Endothelial cell (in vitro differentiated cells): ENCODE measurements around the gene CLUH. TPM values are rescaled to one million over a fixed set of nuclear protein-coding genes. Genes with fewer than 3 reads are reported as not detected.

Source experiments
- DNase-seq: peaks from one replicate; pipeline ENCODE4 v3.0.0; 2021; ENCODE audit warnings: low spot score
- H3K27ac Mint-ChIP-seq: one replicate; pipeline ENCODE4 v1.8.0; 2021; ENCODE audit warnings: mixed read lengths, inconsistent platforms; ENCODE audit not compliant: unreplicated experiment
- H3K27me3 Mint-ChIP-seq: one replicate; pipeline ENCODE4 v1.8.0; 2021; ENCODE audit warnings: mild to moderate bottlenecking, moderate library complexity, mixed read lengths, inconsistent platforms; ENCODE audit not compliant: unreplicated experiment
- H3K36me3 Mint-ChIP-seq: one replicate; pipeline ENCODE4 v1.8.0; 2021; ENCODE audit warnings: mild to moderate bottlenecking, low read depth, mixed read lengths, inconsistent platforms; ENCODE audit not compliant: unreplicated experiment
- H3K4me1 Mint-ChIP-seq: one replicate; pipeline ENCODE4 v1.8.0; 2021; ENCODE audit warnings: mild to moderate bottlenecking, mixed read lengths, inconsistent platforms; ENCODE audit not compliant: unreplicated experiment
- H3K4me3 Mint-ChIP-seq: one replicate; pipeline ENCODE4 v1.8.0; 2021; ENCODE audit warnings: mild to moderate bottlenecking, mixed read lengths, inconsistent platforms; ENCODE audit not compliant: unreplicated experiment
- H3K9me3 Mint-ChIP-seq: one replicate; pipeline ENCODE4 v1.8.0; 2021; ENCODE audit warnings: mixed read lengths, inconsistent platforms; ENCODE audit not compliant: unreplicated experiment
- CTCF ChIP-seq: fragments of 200-600 bp; sonication (generic); IDR thresholded peaks from one replicate; pipeline ENCODE4 v1.5.0; 2021; ENCODE audit warnings: antibody characterized with exemption; ENCODE audit not compliant: unreplicated experiment
- total RNA-seq: library from RNA; stranded (reverse); fragmentation: NEBNext Ultra II Directional; extraction: Animal tissue kit (Norgen Biotek cat#: 25700); gene quantifications from one replicate; pipeline ENCODE4 v1.2.1, GENCODE V29; 2021; ENCODE audit not compliant: unreplicated experiment

The CLUH gene
- total RNA-seq, 1 donor from 2014 or later, result 45.9 TPM

DNA sequence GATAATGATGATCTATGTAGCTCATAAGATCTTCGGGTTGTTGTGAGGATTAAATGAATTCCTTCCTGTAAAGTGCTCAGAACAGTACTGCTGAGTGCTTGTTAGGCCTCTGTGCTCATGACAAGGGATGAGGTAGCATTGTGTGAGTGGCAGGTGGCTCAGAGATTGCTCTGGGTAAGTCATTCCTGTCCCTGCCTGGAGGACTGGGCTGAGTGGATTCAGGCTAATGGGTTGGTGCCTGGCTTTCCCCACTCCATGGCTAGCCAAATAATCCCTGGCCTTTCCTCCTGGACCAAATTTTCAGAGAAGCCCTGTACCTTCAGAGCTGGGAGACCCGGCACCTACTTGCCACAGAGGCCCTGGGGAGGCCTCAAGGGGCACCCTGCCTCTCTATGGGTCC is 39.2 kb upstream of the CLUH start:
- no peak overlapping the region for H3K27ac Mint-ChIP-seq
- H3K27me3 Mint-ChIP-seq, result peaks cover 3% of the 10 kb centered on the region
- no peak for TF ChIP-seq CTCF
- H3K4me3 Mint-ChIP-seq, result peak overlapping the region; percentile 70
- H3K4me1 Mint-ChIP-seq, result peaks cover 18% of the 10 kb centered on the region
- no peaks in the 10 kb centered on the region for H3K9me3 Mint-ChIP-seq
- DNase-seq, result no peak
- H3K36me3 Mint-ChIP-seq, result no peaks in the 10 kb centered on the region

GRCh38 chr17:2749784-2750181 is 38.2 kb upstream of the CLUH start:
- Mint-ChIP-seq H3K36me3 (no peaks in the 10 kb centered on the region), H3K27ac (no peak overlapping the region), H3K4me3 (no peak overlapping the region), H3K9me3 (no peaks in the 10 kb centered on the region), H3K4me1 (peaks cover 24% of the 10 kb centered on the region), H3K27me3 (peaks cover 7% of the 10 kb centered on the region)
- peak; percentile 91 for DNase-seq
- TF ChIP-seq CTCF, result no peak

- Mint-ChIP-seq H3K4me3 (peak within 1 kb of the TSS; percentile 68), H3K36me3 (no peaks in the 10 kb centered on the region), H3K9me3 (no peaks in the 10 kb centered on the region), H3K27ac (no peak within 1 kb of the TSS), H3K27me3 (peaks cover 10% of the 10 kb centered on the region), H3K4me1 (peaks cover 25% of the 10 kb centered on the region)
- DNase-seq, result no peak
- no peak for TF ChIP-seq CTCF
Observed at GRCh38 chr17:2749058-2749783, 37.7 kb upstream of the CLUH start, which contains the start of gene CCDC92B. Gene CCDC92B (minus strand): TSS chr17:2749652. CDS start chr17:2735145, 14,507 bp downstream.

- H3K9me3 Mint-ChIP-seq, result no peaks in the 10 kb centered on the region
- peaks cover 3% of the 10 kb centered on the region for H3K36me3 Mint-ChIP-seq
- peaks cover 8% of the 10 kb centered on the region for H3K27me3 Mint-ChIP-seq
- H3K4me1 Mint-ChIP-seq, result peaks cover 17% of the 10 kb centered on the region
- H3K4me3 Mint-ChIP-seq, result peak overlapping the region; percentile 47
- TF ChIP-seq CTCF, result no peak
- peak overlapping the region; percentile 87 for H3K27ac Mint-ChIP-seq
- no peak for DNase-seq
Observed at GRCh38 chr17:2745317-2746037, 33.9 kb upstream of the CLUH start.

GRCh38 chr17:2737693-2738092 is 26.1 kb upstream of the CLUH start:
- H3K27me3 Mint-ChIP-seq, result peaks cover 6% of the 10 kb centered on the region
- no peak for DNase-seq
- peaks cover 3% of the 10 kb centered on the region for H3K36me3 Mint-ChIP-seq
- H3K9me3 Mint-ChIP-seq, result no peaks in the 10 kb centered on the region
- no peak overlapping the region for H3K27ac Mint-ChIP-seq
- H3K4me3 Mint-ChIP-seq, result no peak overlapping the region
- no peaks in the 10 kb centered on the region for H3K4me1 Mint-ChIP-seq
- TF ChIP-seq CTCF, result no peak
